GM18526 (cell line): Measurements from ENCODE around the gene CUBN.

ENCODE experiments used
- POLR2A ChIP-seq: IDR thresholded peaks from 3 replicates; pipeline ENCODE4 v1.6.1; 2011; ENCODE audit not compliant: insufficient read length; ENCODE audit errors: extremely low read depth

CUBN gene

DNA sequence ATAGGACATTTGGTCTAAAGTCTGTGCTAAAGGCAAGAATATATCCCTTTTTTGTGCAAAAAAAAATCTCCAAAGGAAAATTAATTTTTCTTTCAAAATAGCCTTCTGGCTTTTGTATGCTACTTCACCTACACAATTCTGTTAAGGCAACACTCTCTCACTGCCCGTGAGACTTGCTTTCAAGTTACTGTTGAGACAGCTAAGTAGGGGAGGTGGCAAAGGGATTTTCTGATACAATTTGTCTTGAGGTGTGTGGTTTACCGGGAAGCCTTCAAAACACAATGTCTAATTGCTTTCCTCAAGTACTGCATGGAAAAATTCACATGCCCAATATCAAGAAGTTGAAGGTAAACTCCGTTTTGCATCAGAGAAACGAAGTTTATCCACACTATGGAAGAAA is 261.6 kb downstream of the CUBN start:
- TF ChIP-seq POLR2A: no peak

GRCh38 chr10:16867556-16867955 is 262.1 kb downstream of the CUBN start:
- TF ChIP-seq POLR2A: no peak

DNA sequence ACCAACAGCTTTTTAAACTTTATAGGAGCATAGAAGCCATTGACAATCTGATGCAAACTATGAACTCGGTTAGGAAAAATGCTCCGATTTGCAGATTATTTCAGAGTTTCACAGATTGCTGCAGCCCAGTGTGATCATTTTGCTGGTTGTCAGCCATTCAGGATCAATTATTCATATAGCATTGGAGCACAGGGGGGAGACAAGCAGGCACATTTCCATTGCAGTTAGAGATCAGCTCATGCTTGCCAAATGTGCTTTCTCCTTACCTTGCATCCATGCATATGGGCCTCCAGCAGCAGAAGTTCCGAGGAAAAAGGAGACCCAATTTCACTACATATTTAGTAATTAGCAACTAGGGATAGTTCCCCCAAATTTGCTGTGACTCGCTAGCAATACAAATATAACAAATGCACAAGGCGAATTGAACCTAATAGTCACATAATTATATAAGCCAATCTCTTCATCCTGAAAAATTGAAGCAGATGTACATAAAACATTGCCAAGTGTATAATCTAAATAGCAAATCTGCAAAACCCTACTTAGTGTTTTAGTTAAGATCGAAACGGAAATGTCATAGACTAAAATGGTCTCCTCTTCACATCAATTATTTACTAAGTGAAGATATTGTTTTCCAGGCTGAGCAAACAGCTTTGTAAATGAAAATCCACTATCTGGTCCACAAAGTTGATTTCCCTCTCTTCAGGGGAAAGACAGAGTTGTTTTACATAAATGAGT is 262.9 kb downstream of the CUBN start:
- TF ChIP-seq POLR2A: no peak

GRCh38 chr10:16865766-16866165 is 263.8 kb downstream of the CUBN start:
- no peak for TF ChIP-seq POLR2A

GRCh38 chr10:16863766-16864165 is 265.8 kb downstream of the CUBN start:
- no peak for TF ChIP-seq POLR2A

GRCh38 chr10:16857419-16857818 is 272.2 kb downstream of the CUBN start:
- TF ChIP-seq POLR2A: no peak

- no peak for TF ChIP-seq POLR2A
Observed at GRCh38 chr10:16856567-16856966, 273.0 kb downstream of the CUBN start.

GRCh38 chr10:16856092-16856491 is 273.5 kb downstream of the CUBN start:
- TF ChIP-seq POLR2A: no peak

- TF ChIP-seq POLR2A: no peak
Observed at GRCh38 chr10:16854623-16855022, 275.0 kb downstream of the CUBN start.

GRCh38 chr10:16853809-16854208 is 275.8 kb downstream of the CUBN start:
- TF ChIP-seq POLR2A: no peak

- no peak for TF ChIP-seq POLR2A
Observed at GRCh38 chr10:16853201-16853600, 276.4 kb downstream of the CUBN start.

DNA sequence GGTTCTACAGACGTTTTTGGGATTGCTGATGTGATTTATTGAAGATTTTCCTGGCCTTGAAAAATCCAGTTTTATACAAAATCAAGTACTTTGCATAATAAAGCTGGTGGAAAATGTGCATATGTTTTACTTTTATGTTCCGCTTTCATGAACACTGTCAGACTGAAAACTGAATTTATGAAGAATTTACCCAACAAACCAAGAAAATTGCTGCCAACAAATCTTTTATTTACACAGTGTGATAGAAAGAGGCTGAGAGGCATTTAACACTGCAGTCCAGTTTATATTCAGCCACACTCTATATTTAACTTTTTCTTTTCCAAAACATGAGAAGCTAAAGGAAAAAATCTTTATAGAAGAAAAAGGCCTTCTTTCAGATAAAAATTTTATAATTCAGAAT is 277.0 kb downstream of the CUBN start:
- no peak for TF ChIP-seq POLR2A

DNA sequence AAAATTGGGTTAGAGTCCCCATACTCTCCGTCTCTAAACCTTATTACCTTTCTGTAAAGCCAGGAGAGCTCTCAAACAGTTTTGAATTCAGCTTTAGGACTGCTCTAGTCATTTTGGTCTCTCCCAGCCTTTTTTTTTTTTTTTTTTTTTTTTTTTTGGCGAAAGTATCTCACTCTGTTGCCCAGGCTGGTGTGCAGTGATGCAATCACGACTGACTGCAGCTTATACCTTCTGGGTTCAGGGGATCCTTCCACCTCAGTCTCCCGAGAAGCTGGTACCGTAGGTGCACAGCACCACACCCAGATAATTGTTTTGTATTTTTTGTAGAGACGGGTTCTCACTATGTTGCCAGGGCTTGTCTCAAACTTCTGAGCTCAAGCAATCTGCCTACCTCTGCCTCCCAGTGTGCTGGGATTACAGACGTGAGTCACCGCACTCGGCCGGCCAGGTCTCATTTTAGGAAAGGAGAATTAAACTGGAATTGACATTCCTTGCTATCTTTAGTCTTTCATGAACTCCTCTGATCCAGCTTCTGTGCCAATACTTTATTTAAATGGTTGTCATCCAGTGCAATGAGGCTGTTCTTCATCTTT is 281.0 kb downstream of the CUBN start:
- no peak for TF ChIP-seq POLR2A

GRCh38 chr10:16847644-16848043 is 282.0 kb downstream of the CUBN start:
- TF ChIP-seq POLR2A: no peak

DNA sequence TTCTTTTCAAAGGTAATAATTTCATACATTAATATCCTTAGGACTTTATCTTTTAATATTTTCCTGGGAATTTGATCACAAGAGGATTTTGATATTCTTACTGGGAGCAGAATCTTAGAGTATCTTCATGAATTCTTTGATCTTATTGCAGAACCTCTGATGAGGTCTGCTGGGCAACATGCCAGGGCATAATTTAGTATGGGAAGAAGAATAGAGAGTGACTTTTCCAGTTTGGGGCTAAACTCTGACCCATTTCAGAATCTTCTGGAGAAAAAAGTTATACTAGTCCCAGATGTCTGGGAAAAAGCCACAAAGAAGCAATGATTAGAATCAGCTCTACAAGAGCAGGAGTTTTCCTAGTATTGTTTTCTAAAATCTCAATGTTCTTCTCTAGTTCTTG is 284.4 kb downstream of the CUBN start:
- no peak for TF ChIP-seq POLR2A

- TF ChIP-seq POLR2A: no peak
Observed at GRCh38 chr10:16843252-16843870, 286.2 kb downstream of the CUBN start.

DNA sequence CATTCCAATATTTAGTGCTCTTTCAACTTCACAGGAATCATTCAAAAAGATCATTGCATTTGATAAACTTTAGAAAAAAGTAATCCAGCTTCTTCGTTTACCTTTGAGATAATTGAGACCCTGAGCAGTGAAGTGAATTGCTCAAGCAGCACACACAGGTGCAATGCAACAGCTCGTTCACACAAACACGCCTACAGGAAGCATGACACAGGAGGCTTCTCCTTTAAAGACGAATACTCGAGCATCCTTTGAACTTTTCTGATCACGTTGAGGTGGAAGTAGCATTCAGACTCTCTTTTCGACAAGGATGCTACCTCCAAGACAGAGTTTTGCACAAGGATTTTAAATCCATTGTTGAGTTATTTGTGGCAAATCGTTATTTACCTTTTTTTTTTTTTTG is 294.4 kb downstream of the CUBN start:
- no peak for TF ChIP-seq POLR2A

DNA sequence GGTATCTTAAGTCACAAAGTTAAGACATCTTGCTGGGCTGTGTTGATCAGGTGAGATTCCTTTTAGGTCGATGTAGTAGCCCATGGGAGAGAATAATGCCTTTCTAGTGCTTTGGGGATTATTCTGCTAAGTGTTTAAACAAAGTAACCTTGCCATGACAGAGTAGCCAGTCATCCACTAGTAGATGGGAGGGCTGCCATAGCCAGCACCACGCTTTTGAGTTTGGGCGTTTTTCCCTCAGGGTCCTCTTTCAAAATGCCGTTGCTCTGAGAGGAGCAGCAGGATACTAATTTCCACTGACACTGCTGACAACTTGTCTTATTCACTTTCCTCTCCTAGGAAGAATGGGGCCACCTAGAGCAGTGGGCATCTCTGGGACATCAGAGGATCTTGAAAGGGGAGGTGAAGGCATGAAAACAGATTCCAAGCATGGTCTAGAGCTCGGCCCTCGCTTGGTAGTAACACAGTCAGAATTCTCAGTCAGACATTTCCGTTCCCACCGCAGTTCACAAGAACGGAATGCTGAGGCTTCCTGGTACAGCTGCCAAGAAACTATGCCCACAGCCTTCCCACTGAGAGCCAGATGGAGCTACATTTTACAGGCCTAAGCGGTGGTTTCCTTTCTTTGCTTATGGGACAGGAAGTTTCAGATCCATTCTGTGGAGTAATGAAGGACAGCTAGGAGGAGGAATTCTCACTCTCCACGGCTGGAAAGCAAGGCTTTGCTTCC is 297.1 kb downstream of the CUBN start:
- no peak for TF ChIP-seq POLR2A
